ENCODE results near the gene ARL15. TPM values are rescaled to one million over a fixed set of nuclear protein-coding genes. Genes with fewer than 3 reads are reported as not detected.
A peak's percentile ranks its signal among the peaks of the same experiment; 100 is the strongest.

ARL15 gene
- total and polyA plus RNA-seq, 9 of the 15 experiments (the other 6 are each of a cell fraction or from before 2014, with no cell fraction given) = 18.5 to 80.4 (median 57.0) TPM

DNA sequence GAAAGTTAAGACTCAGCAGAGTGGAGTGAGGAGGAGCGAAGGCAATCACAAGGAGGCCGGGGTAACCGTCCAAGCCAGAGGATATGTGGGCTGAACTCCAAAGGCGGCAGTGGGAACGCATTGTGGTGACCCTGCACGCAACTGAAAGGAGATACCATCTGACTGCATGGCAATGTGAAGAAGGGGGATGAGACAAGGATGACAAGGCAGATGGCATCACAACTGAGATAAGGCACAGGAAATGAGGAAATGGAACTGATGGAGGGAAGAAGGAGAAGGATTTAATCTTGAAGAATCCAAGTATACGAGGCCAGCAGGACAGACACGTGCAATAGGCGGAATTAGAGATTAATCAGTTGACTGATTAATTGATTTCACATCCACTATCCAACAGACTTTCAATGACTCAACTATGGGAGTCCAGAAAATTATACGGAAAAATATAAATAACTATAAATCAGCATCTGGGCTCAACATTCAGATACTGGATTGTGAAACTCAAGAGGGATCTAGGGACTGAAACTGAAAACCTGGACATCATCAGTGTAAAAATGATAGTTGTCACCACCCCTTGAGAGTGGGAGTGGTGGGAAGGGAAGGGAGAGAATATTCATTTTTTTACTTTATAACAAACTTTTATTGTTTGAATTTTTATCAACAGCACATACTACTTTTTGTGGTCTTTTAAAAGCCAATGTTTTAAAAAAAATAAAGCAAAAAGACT is 86.1 kb downstream of the ARL15 start (continued):
- TF ChIP-seq SREBF2 (CRISPR knock-in tag; IDR thresholded peaks at IDR 0.05) (no peak), DMBX1 (CRISPR knock-in tag; IDR thresholded peaks at IDR 0.05; ENCODE audit: borderline replicate concordance) (no peak), ARID1B (IDR thresholded peaks at IDR 0.05) (peak; percentile 65), NR2C2 (CRISPR knock-in tag; IDR thresholded peaks at IDR 0.05) (no peak), NR2C2 (tag; IDR thresholded peaks at IDR 0.05) (peak; percentile 42; the same call in 1 of the 2 replicates), HDAC2 (IDR thresholded peaks at IDR 0.05) (no peak), EP300 (IDR thresholded peaks at IDR 0.05; ENCODE audit: low read length) (0 out of 2 replicates have a peak, but pooled peaks have one; percentile 31), ZNF175 (CRISPR knock-in tag; IDR thresholded peaks at IDR 0.05; ENCODE audit: low read depth) (no peak), KHSRP (IDR thresholded peaks at IDR 0.05) (no peak), TCF3 (CRISPR knock-in tag; IDR thresholded peaks at IDR 0.05) (no peak), GABPA (tag; conservative IDR thresholded peaks at IDR 0.05; ENCODE audit: low read depth) (peak; percentile 74), ZNF41 (CRISPR knock-in tag; conservative IDR thresholded peaks at IDR 0.05) (no peak), HBP1 (CRISPR knock-in tag; IDR thresholded peaks at IDR 0.05) (no peak), PCBP2 (IDR thresholded peaks at IDR 0.05; ENCODE audit: low read depth, low read length, poor library complexity, severe bottlenecking) (no peak), CREB3 (tag; conservative IDR thresholded peaks at IDR 0.05; ENCODE audit: low read depth) (no peak), NR2F6 (CRISPR knock-in tag; IDR thresholded peaks at IDR 0.05) (no peak), CREM (IDR thresholded peaks at IDR 0.05; ENCODE audit: low read depth) (peak; percentile 77), MAFG (tag; conservative IDR thresholded peaks at IDR 0.05) (0 out of 2 replicates have a peak, but pooled peaks have one; percentile 36), ZNF12 (CRISPR knock-in tag; IDR thresholded peaks at IDR 0.05) (no peak), ZNF584 (CRISPR knock-in tag; IDR thresholded peaks at IDR 0.05; ENCODE audit: low read depth) (no peak)
- TF ChIP-seq, protein P1, sequence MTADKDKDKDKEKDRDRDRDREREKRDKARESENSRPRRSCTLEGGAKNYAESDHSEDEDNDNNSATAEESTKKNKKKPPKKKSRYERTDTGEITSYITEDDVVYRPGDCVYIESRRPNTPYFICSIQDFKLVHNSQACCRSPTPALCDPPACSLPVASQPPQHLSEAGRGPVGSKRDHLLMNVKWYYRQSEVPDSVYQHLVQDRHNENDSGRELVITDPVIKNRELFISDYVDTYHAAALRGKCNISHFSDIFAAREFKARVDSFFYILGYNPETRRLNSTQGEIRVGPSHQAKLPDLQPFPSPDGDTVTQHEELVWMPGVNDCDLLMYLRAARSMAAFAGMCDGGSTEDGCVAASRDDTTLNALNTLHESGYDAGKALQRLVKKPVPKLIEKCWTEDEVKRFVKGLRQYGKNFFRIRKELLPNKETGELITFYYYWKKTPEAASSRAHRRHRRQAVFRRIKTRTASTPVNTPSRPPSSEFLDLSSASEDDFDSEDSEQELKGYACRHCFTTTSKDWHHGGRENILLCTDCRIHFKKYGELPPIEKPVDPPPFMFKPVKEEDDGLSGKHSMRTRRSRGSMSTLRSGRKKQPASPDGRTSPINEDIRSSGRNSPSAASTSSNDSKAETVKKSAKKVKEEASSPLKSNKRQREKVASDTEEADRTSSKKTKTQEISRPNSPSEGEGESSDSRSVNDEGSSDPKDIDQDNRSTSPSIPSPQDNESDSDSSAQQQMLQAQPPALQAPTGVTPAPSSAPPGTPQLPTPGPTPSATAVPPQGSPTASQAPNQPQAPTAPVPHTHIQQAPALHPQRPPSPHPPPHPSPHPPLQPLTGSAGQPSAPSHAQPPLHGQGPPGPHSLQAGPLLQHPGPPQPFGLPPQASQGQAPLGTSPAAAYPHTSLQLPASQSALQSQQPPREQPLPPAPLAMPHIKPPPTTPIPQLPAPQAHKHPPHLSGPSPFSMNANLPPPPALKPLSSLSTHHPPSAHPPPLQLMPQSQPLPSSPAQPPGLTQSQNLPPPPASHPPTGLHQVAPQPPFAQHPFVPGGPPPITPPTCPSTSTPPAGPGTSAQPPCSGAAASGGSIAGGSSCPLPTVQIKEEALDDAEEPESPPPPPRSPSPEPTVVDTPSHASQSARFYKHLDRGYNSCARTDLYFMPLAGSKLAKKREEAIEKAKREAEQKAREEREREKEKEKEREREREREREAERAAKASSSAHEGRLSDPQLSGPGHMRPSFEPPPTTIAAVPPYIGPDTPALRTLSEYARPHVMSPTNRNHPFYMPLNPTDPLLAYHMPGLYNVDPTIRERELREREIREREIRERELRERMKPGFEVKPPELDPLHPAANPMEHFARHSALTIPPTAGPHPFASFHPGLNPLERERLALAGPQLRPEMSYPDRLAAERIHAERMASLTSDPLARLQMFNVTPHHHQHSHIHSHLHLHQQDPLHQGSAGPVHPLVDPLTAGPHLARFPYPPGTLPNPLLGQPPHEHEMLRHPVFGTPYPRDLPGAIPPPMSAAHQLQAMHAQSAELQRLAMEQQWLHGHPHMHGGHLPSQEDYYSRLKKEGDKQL (CRISPR knock-in tag; IDR thresholded peaks at IDR 0.05; ENCODE audit: borderline replicate concordance) = no peak

Data from K562 (cell line).